DOHH2 (cell line): ENCODE measurements around the gene SLC22A2.

ENCODE experiments used
- CTCF ChIP-seq: fragments of 200-600 bp; sonication (generic); IDR thresholded peaks from one replicate; pipeline ENCODE4 v1.5.1; 2014; ENCODE audit warnings: antibody characterized with exemption, mild to moderate bottlenecking, low read depth, low read length; ENCODE audit not compliant: poor library complexity, severe bottlenecking
- EZH2phosphoT487 ChIP-seq: fragments of 200-600 bp; sonication (generic); IDR thresholded peaks from 2 replicates; pipeline ENCODE4 v1.6.1; 2017; ENCODE audit warnings: borderline replicate concordance, mild to moderate bottlenecking, antibody characterized with exemption, low read length, moderate library complexity, mixed read lengths

GRCh38 chr6:160267102-160267501, 8.5 kb upstream of the SLC22A2 start:
- TF ChIP-seq CTCF: no peak
- TF ChIP-seq EZH2phosphoT487: no peak
